Measurements from ENCODE around the gene WDR72. TPM values are rescaled to one million over a fixed set of nuclear protein-coding genes. Genes with fewer than 3 reads are reported as not detected.

The WDR72 gene
- 0.59 TPM for total RNA-seq (ENCODE audit: unreplicated experiment)
- long read RNA-seq, full-length matches to known transcripts = 1 of 1 reads
- long read RNA-seq, partial matches to known transcripts = 0 of 1 reads
- long read RNA-seq, other reads (novel, unspliced or antisense) = 0 of 1 reads

DNA sequence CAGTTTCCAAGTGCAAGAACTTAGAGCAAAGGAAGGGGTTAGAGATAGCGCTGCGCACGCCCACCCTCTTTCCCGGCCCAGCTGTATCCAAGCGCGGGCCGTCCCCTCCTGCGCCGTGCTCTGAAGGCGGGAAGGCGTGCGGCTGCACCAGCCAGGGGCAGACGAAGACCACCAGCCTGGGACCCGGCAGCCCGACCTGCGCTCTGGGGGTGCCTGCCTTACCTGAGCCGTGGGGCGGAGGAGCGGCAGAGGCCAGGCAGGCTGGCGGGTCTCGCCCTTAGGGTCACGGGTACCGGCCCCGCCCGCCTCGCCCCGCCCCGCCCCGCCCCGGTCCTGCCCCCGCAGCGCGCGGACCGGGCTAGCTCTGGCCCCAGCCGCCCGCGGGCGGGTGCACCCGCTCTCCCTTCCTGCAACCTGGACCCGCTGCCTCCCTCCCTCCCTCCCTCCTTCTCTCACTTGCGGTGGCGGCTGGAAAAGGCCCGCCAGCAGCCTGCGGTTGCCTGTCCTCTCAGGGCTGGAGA is at the start of gene WDR72:
TSS of gene WDR72 (minus strand) at position 253 of the 521 bp plus-strand sequence. CDS start 26,514 bp downstream, outside the sequence.
- H3K27me3 Mint-ChIP-seq (ENCODE audit: unreplicated experiment) = peaks cover 3% of the 10 kb centered on the region
- no peaks in the 10 kb centered on the region for H3K9me3 Mint-ChIP-seq (ENCODE audit: unreplicated experiment)
- no peaks in the 10 kb centered on the region for H3K36me3 Mint-ChIP-seq (ENCODE audit: low read depth, unreplicated experiment)
- H3K4me1 Mint-ChIP-seq (ENCODE audit: unreplicated experiment) = no peaks in the 10 kb centered on the region
- DNase-seq (ENCODE audit: low spot score) = peak; percentile 5
- TF ChIP-seq, protein P1, sequence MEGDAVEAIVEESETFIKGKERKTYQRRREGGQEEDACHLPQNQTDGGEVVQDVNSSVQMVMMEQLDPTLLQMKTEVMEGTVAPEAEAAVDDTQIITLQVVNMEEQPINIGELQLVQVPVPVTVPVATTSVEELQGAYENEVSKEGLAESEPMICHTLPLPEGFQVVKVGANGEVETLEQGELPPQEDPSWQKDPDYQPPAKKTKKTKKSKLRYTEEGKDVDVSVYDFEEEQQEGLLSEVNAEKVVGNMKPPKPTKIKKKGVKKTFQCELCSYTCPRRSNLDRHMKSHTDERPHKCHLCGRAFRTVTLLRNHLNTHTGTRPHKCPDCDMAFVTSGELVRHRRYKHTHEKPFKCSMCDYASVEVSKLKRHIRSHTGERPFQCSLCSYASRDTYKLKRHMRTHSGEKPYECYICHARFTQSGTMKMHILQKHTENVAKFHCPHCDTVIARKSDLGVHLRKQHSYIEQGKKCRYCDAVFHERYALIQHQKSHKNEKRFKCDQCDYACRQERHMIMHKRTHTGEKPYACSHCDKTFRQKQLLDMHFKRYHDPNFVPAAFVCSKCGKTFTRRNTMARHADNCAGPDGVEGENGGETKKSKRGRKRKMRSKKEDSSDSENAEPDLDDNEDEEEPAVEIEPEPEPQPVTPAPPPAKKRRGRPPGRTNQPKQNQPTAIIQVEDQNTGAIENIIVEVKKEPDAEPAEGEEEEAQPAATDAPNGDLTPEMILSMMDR (IDR thresholded peaks at IDR 0.05; ENCODE audit: unreplicated experiment) = no peak
- H3K4me3 Mint-ChIP-seq (ENCODE audit: unreplicated experiment) = peak within 1 kb of the TSS; percentile 77
- no peak within 1 kb of the TSS for H3K27ac Mint-ChIP-seq (ENCODE audit: unreplicated experiment)

DNA sequence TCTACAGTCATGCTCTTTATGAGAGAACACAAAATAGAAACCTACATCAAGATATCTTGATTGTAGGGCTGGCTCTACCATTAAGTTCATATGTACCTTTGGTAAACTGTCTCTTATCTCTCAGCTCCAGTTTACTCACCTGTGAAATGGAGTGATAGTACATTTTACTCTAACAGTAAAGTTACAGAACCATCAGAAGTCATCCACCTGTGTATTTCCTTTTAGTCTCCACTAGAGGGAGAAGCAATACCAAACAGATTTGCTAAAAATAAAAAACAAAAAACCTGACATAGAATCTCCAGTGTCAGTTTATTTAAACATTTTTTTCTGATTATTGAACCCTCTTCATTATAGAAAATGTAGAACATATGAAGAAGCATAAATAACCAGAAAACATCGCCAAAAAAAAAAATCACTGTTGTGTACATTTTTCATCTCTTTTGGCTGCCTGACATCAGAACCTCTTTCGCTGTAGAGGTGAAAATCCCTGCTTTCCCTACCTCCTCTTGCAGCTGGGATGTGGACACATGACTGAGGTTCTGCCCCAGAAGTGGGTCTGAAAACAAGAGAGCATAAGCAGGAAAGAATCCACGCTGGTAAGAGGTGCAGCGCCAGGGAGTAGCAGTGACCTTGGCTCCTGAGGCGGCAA is 48.7 kb upstream of the WDR72 start:
- DNase-seq (ENCODE audit: low spot score) = no peak
- H3K9me3 Mint-ChIP-seq (ENCODE audit: unreplicated experiment) = no peaks in the 10 kb centered on the region
- H3K27me3 Mint-ChIP-seq (ENCODE audit: unreplicated experiment) = no peaks in the 10 kb centered on the region
- TF ChIP-seq, protein P1 (IDR thresholded peaks at IDR 0.05; ENCODE audit: unreplicated experiment) = peak; percentile 85
- H3K4me3 Mint-ChIP-seq (ENCODE audit: unreplicated experiment) = no peak overlapping the region
- H3K36me3 Mint-ChIP-seq (ENCODE audit: low read depth, unreplicated experiment) = no peaks in the 10 kb centered on the region
- H3K27ac Mint-ChIP-seq (ENCODE audit: unreplicated experiment) = no peak overlapping the region
- H3K4me1 Mint-ChIP-seq (ENCODE audit: unreplicated experiment) = peaks cover 12% of the 10 kb centered on the region

DNA sequence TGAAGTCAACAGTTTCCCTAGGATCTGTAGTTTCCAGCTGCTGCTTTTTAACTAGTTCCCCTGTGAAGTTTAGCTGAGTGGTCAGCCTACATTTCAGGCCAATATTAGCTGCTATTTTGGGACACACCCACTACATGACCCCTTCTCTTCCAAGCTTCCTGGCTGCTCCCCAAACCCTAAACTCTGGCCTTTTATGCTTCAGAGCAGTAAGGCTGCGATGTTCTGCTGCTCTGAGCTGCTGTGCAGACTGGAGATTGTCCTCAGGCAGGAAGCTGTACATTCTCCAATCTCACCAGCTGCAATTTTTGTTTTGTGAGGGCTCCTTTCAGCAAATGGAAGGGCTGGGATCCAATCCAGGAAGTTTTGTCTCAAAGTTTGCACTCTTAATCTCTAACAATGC is 48.0 kb upstream of the WDR72 start:
- Mint-ChIP-seq H3K4me3 (ENCODE audit: unreplicated experiment) (no peak overlapping the region), H3K27me3 (ENCODE audit: unreplicated experiment) (no peaks in the 10 kb centered on the region), H3K27ac (ENCODE audit: unreplicated experiment) (no peak overlapping the region), H3K4me1 (ENCODE audit: unreplicated experiment) (peaks cover 19% of the 10 kb centered on the region), H3K36me3 (ENCODE audit: low read depth, unreplicated experiment) (no peaks in the 10 kb centered on the region), H3K9me3 (ENCODE audit: unreplicated experiment) (no peaks in the 10 kb centered on the region)
- no peak for DNase-seq (ENCODE audit: low spot score)
- TF ChIP-seq, protein P1 (IDR thresholded peaks at IDR 0.05; ENCODE audit: unreplicated experiment) = no peak

DNA sequence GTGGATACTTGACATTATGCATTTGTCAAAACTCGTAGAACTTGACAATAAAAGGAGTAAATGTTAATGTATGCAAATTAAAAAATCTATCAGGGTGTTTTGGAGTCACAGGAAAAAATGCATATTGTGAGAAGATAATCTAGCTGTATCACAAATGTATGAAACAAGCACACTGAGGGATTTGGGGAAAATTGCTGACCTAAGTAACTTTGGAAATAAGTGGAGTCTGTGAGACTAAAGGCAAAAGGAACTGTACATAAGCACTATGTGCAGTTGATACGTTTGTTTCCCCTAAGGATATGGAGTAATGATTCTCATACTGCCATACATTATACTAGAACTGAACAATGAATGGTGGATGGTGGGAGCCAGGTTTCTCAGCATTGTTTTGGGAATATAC is 43.2 kb upstream of the WDR72 start:
- no peaks in the 10 kb centered on the region for H3K36me3 Mint-ChIP-seq (ENCODE audit: low read depth, unreplicated experiment)
- no peak for DNase-seq (ENCODE audit: low spot score)
- peaks cover 17% of the 10 kb centered on the region for H3K4me1 Mint-ChIP-seq (ENCODE audit: unreplicated experiment)
- H3K9me3 Mint-ChIP-seq (ENCODE audit: unreplicated experiment) = no peaks in the 10 kb centered on the region
- H3K4me3 Mint-ChIP-seq (ENCODE audit: unreplicated experiment) = no peak overlapping the region
- H3K27me3 Mint-ChIP-seq (ENCODE audit: unreplicated experiment) = no peaks in the 10 kb centered on the region
- TF ChIP-seq, protein P1 (IDR thresholded peaks at IDR 0.05; ENCODE audit: unreplicated experiment) = no peak
- no peak overlapping the region for H3K27ac Mint-ChIP-seq (ENCODE audit: unreplicated experiment)

DNA sequence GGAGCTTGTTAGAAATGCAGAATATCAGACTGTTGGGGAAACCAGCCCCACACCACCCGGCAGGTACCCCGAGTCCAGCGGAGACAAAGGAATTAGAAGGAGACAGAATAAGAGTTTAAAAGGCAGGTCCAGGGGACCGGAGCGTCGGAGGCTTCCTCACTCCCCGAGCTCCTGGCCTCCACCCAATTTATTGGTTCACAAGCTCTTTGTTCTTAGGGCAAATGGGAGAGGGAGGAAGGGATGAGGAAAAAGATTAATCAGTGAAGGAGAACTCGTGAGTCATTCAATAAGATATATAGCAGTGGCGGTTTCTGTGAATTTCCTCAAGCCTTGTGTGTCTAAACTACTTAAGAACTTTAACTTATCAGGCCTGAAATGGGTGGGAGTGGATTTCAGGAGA is 32.1 kb upstream of the WDR72 start:
- no peaks in the 10 kb centered on the region for H3K27me3 Mint-ChIP-seq (ENCODE audit: unreplicated experiment)
- DNase-seq (ENCODE audit: low spot score) = no peak
- H3K4me3 Mint-ChIP-seq (ENCODE audit: unreplicated experiment) = no peak overlapping the region
- H3K9me3 Mint-ChIP-seq (ENCODE audit: unreplicated experiment) = no peaks in the 10 kb centered on the region
- TF ChIP-seq, protein P1 (IDR thresholded peaks at IDR 0.05; ENCODE audit: unreplicated experiment) = no peak
- H3K27ac Mint-ChIP-seq (ENCODE audit: unreplicated experiment) = no peak overlapping the region
- H3K36me3 Mint-ChIP-seq (ENCODE audit: low read depth, unreplicated experiment) = no peaks in the 10 kb centered on the region
- no peaks in the 10 kb centered on the region for H3K4me1 Mint-ChIP-seq (ENCODE audit: unreplicated experiment)

Data from endothelial cell (in vitro differentiated cells).